ENCODE results near the gene OTUB1. TPM values are rescaled to one million over a fixed set of nuclear protein-coding genes. Genes with fewer than 3 reads are reported as not detected.

Gene OTUB1
- total RNA-seq: 62.6 and 68.4 TPM in 2 replicates

GRCh38 chr11:63986156-63986931 lies at the start of gene OTUB1:
Gene OTUB1 (plus strand): TSS chr11:63986438. CDS start chr11:63986457, 19 bp downstream.

GRCh38 chr11:63938479-63939396 lies 47.5 kb upstream of the OTUB1 start, which contains the start of gene NAA40:
Gene NAA40 (plus strand): TSS chr11:63939002. CDS start chr11:63939097, 95 bp downstream.

GRCh38 chr11:63974259-63975143 lies 11.7 kb upstream of the OTUB1 start, which contains the start of gene COX8A:
Gene COX8A (plus strand): TSS chr11:63974620. CDS start chr11:63974681, 61 bp downstream.

GRCh38 chr11:64035576-64035975 lies 49.3 kb downstream of the OTUB1 start, which contains the start of gene FLRT1:
Gene FLRT1 (plus strand): TSS chr11:64035931. CDS start chr11:64116268, 80,337 bp downstream.

Other genes starting within 250 kb of the OTUB1 start
- gene ZFTA, start 217.7 kb upstream of the OTUB1 start, total RNA-seq: 16.5 and 28.2 TPM in 2 replicates
- gene SPINDOC, start 173.0 kb upstream of the OTUB1 start, total RNA-seq: 16.5 and 18.1 TPM in 2 replicates
- 13.4 and 13.7 TPM in 2 replicates for gene MARK2, start 147.3 kb upstream of the OTUB1 start, total RNA-seq
- 3.2 and 3.4 TPM in 2 replicates for gene RCOR2, start 69.3 kb upstream of the OTUB1 start, total RNA-seq
- gene NAA40, start 47.4 kb upstream of the OTUB1 start, total RNA-seq: 11.0 and 13.9 TPM in 2 replicates
- 423 and 461 TPM in 2 replicates for gene COX8A, start 11.8 kb upstream of the OTUB1 start, total RNA-seq
- under 0.01 and 1.1 TPM in 2 replicates for gene FLRT1, start 49.5 kb downstream of the OTUB1 start, total RNA-seq
- 13.1 and 16.1 TPM in 2 replicates for gene MACROD1, start 179.7 kb downstream of the OTUB1 start, total RNA-seq
- 116 and 128 TPM in 2 replicates for gene STIP1, start 199.7 kb downstream of the OTUB1 start, total RNA-seq
- 9.2 and 13.1 TPM in 2 replicates for gene FERMT3, start 220.3 kb downstream of the OTUB1 start, total RNA-seq
- 87.0 and 88.8 TPM in 2 replicates for gene TRPT1, start 239.7 kb downstream of the OTUB1 start, total RNA-seq
- gene NUDT22, start 239.8 kb downstream of the OTUB1 start, total RNA-seq: 54.9 and 70.6 TPM in 2 replicates
- gene DNAJC4, start 244.1 kb downstream of the OTUB1 start, total RNA-seq: 8.3 and 30.5 TPM in 2 replicates
- 31.3 and 47.3 TPM in 2 replicates for gene VEGFB, start 248.1 kb downstream of the OTUB1 start, total RNA-seq